HUES6 (cell line): ENCODE results near the gene NR5A2.
"Not testable (repeated sequence)": the region's sequence is repeated elsewhere in the genome, so short reads cannot be mapped to it uniquely, and the experiment has no call there.

Source experiments
- H3K27ac ChIP-seq: 2 replicates; pipeline ENCODE4 v1.7.0; 2013; ENCODE audit warnings: low read depth, mild to moderate bottlenecking, low read length, inconsistent platforms
- H3K27me3 ChIP-seq: 2 replicates; pipeline ENCODE4 v1.6.1; 2013; ENCODE audit warnings: low read length; ENCODE audit not compliant: control insufficient read depth, insufficient read depth
- H3K36me3 ChIP-seq: 2 replicates; pipeline ENCODE4 v1.6.1; 2013; ENCODE audit warnings: low read length; ENCODE audit not compliant: control insufficient read depth, insufficient read depth
- H3K4me1 ChIP-seq: 2 replicates; pipeline ENCODE4 v1.6.1; 2013; ENCODE audit warnings: low read length; ENCODE audit not compliant: control insufficient read depth, insufficient read depth
- H3K4me3 ChIP-seq: 2 replicates; pipeline ENCODE4 v1.5.1; 2013; ENCODE audit warnings: low read depth, low read length
- H3K9ac ChIP-seq: one replicate; pipeline ENCODE4 v1.6.1; 2013; ENCODE audit warnings: mild to moderate bottlenecking, low read length
- H3K9me3 ChIP-seq: 2 replicates; pipeline ENCODE4 v1.6.1; 2013; ENCODE audit warnings: low read depth, low read length; ENCODE audit not compliant: control insufficient read depth, insufficient read depth

The NR5A2 gene

DNA sequence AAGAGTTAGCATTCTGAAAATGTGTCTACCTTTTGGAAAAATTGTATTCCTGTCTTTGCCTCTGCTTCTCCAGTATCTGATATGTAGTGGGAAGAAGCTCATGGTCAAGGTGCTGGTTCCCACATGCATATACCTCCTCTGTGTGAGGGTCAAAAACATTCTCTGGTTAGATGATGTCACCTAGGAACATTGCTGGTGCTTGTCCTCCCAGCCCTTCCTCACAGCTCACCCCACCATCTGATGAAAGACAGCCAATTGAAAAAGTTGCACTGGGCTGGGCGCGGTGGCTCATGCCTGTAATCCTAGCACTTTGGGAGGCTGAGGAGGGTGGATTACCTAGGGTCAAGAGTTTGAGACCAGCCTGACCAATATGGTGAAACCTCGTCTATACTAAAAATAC, 154.4 kb downstream of the NR5A2 start:
- H3K9ac ChIP-seq, result no peak overlapping the region
- no peak overlapping the region for H3K27ac ChIP-seq
- H3K36me3 ChIP-seq, result no peaks in the 10 kb centered on the region
- H3K4me1 ChIP-seq, result no peaks in the 10 kb centered on the region
- peaks cover 6% of the 10 kb centered on the region; the same call in 1 of the 2 replicates for H3K9me3 ChIP-seq
- H3K4me3 ChIP-seq, result no peak overlapping the region
- no peaks in the 10 kb centered on the region for H3K27me3 ChIP-seq

DNA sequence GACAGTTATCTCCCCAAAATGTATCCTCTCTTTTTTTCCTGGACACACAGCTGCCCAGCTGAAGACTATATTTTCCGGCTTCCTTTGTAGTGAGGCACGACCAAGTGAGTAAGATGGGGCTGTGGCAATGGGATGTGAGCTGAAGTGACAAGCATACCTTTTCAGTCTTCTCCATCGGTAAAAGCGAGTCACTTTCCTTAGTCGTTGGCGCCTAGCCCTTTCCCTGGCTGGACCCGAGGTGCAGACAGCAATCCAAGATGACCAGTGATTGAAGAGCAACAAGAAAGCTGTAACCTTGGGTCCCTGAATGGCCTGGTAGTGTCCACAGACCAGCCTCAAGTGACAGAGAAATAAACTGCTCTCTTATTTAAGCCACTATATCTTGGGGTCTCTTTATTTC, 155.2 kb downstream of the NR5A2 start:
- H3K27me3 ChIP-seq, result no peaks in the 10 kb centered on the region
- H3K36me3 ChIP-seq, result no peaks in the 10 kb centered on the region
- no peak overlapping the region for H3K27ac ChIP-seq
- no peaks in the 10 kb centered on the region for H3K4me1 ChIP-seq
- H3K9ac ChIP-seq, result no peak overlapping the region
- H3K9me3 ChIP-seq, result peaks cover 6% of the 10 kb centered on the region; the same call in 1 of the 2 replicates
- no peak overlapping the region for H3K4me3 ChIP-seq

DNA sequence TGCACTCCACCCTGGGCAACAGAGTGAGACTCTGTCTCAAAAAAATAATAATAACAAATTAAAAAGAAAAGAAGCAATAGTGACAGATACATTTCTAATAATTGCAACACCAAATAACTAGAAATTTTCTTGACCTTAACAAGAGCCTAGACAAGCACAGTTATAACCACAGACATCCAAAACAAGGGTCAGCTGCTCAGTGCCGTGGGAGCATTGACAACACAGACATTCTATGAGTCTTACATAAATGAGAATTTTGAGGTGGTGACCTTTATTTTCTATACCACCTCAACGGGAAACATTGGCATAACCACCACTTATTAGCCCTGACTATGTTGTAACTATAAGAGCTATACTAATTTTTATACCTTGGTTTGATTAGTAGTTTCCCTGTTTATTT, 156.1 kb downstream of the NR5A2 start:
- Histone ChIP-seq H3K4me3 (no peak overlapping the region), H3K9me3 (peaks cover 6% of the 10 kb centered on the region; the same call in 1 of the 2 replicates), H3K27me3 (no peaks in the 10 kb centered on the region), H3K4me1 (no peaks in the 10 kb centered on the region), H3K27ac (no peak overlapping the region), H3K9ac (no peak overlapping the region), H3K36me3 (no peaks in the 10 kb centered on the region)

DNA sequence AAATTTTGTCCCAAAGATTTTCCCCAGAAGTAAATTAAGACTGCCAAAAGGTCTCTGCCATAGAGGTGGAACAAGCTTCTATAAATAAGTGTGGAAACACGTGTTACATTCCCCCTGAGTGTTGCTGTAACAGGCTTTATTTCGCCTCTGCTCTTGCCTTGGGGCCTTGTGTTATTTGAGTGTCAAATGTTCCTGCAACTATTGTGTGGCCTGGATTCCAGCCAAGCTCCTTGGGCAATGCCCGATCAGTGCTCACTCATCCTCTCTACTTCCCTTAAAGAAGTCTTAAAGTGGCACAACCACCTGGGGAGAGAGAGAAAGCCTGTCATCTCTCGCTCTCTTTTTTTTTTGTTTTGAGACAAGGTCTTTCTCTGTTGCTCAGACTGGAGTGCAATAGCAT, 156.7 kb downstream of the NR5A2 start:
- Histone ChIP-seq H3K27me3 (no peaks in the 10 kb centered on the region), H3K4me3 (no peak overlapping the region), H3K9me3 (peaks cover 6% of the 10 kb centered on the region; the same call in 1 of the 2 replicates), H3K9ac (no peak overlapping the region), H3K36me3 (no peaks in the 10 kb centered on the region), H3K4me1 (no peaks in the 10 kb centered on the region), H3K27ac (no peak overlapping the region)

DNA sequence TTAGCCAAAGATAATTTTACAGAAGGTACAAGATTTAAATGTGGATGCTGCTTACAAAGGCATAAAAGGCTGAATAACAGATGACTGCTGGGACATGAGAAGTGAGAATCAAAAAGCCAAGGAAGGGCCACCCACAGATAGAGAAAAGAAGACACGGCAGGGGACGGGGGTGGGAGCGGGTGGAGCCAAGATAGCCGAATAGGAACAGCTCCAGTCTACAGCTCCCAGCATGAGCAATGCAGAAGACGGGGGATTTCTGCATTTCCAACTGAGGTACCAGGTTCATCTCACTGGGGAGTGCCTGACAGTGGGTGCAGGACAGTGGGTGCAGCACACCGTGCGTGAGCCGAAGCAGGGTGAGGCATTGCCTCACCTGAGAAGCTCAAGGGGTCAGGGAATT, 157.7 kb downstream of the NR5A2 start:
- H3K27me3 ChIP-seq, H3K27ac ChIP-seq, H3K4me1 ChIP-seq, H3K9me3 ChIP-seq, H3K36me3 ChIP-seq, H3K4me3 ChIP-seq, H3K9ac ChIP-seq: not testable (repeated sequence)

DNA sequence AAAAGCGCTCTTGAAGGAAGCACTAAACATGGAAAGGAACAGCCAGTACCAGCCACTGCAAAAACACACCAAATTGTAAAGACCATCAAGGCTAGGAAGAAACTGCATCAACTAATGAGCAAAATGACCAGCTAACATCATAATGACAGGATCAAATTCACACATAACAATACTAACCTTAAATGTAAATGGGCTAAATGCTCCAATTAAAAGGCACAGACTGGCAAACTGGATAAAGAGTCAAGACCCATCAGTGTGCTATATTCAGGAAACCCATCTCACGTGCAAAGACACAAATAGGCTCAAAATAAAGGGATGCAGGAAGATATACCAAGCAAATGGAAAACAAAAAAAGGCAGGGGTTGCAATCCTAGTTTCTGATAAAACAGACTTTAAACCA, 159.8 kb downstream of the NR5A2 start:
- not testable (repeated sequence) for H3K27me3 ChIP-seq, H3K4me3 ChIP-seq, H3K27ac ChIP-seq, H3K9ac ChIP-seq, H3K9me3 ChIP-seq, H3K36me3 ChIP-seq, H3K4me1 ChIP-seq

DNA sequence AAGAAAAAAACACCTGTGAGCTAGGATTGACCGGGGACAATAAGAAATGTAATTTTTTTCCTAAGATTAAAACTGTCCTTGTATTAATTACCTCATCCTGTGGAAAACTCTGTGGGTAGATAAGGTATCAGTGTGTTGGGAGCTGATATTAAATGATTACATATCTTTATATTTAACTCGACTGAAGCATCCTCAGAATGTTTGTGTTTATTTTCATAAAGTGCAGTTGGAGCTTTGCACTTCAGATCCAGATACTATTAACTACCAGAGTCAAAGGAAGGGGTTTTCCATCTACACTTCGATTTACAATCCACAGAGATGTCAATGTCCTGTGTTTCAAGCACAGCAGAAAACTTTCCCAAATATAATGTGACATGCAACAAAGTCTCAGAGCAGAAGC, 164.5 kb downstream of the NR5A2 start:
- H3K4me1 ChIP-seq, result no peaks in the 10 kb centered on the region
- no peak overlapping the region for H3K27ac ChIP-seq
- H3K9me3 ChIP-seq, result no peaks in the 10 kb centered on the region
- H3K9ac ChIP-seq, result no peak overlapping the region
- H3K27me3 ChIP-seq, result no peaks in the 10 kb centered on the region
- H3K4me3 ChIP-seq, result no peak overlapping the region
- H3K36me3 ChIP-seq, result no peaks in the 10 kb centered on the region

DNA sequence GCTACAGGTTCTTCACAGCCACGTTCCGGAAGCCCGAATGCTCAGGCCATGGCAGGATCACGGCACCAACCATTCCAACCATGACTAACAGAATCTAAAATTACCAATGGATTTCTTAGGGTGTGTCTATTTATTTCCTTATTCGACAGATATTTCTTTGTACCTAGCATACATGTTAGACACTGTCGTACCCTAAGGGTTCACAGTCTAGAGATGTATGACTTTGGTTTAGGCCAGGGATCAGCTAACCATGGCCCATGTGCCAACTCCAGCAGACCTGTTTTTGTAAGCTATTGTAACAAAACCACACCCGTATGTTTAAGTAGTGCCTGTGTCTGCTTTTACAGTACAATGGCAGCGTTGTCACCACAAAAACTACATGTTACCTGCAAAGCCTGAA, 167.0 kb downstream of the NR5A2 start:
- no peak overlapping the region for H3K4me3 ChIP-seq
- H3K27ac ChIP-seq, result no peak overlapping the region
- H3K36me3 ChIP-seq, result no peaks in the 10 kb centered on the region

DNA sequence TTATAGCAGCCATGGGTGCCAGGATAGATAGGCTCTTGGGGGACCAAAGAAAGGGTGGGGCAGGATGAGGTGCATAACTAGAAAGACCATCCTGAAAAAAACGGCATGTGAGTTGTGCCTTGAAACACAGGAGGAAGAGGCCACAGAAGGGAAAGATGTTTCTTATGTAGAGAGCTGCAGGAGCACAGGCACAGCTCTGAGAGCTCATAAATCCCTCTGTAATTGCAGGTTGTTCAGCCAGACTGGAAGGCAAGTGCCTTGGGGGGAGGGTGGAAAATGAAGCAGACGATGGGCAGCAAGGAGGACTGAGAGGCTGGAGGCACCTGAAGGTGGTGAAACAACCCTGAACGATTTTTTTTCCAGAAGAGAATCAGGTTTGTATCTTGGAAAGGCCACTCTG, 170.7 kb downstream of the NR5A2 start:
- no peaks in the 10 kb centered on the region for H3K36me3 ChIP-seq
- no peak overlapping the region for H3K9ac ChIP-seq
- H3K27me3 ChIP-seq, result no peaks in the 10 kb centered on the region

More for the DNA sequence above, 167.0 kb downstream of the NR5A2 start:
- H3K9me3 ChIP-seq, result no peaks in the 10 kb centered on the region
- no peaks in the 10 kb centered on the region for H3K27me3 ChIP-seq
- peaks cover 5% of the 10 kb centered on the region; the same call in 1 of the 2 replicates for H3K4me1 ChIP-seq
- H3K9ac ChIP-seq, result no peak overlapping the region

DNA sequence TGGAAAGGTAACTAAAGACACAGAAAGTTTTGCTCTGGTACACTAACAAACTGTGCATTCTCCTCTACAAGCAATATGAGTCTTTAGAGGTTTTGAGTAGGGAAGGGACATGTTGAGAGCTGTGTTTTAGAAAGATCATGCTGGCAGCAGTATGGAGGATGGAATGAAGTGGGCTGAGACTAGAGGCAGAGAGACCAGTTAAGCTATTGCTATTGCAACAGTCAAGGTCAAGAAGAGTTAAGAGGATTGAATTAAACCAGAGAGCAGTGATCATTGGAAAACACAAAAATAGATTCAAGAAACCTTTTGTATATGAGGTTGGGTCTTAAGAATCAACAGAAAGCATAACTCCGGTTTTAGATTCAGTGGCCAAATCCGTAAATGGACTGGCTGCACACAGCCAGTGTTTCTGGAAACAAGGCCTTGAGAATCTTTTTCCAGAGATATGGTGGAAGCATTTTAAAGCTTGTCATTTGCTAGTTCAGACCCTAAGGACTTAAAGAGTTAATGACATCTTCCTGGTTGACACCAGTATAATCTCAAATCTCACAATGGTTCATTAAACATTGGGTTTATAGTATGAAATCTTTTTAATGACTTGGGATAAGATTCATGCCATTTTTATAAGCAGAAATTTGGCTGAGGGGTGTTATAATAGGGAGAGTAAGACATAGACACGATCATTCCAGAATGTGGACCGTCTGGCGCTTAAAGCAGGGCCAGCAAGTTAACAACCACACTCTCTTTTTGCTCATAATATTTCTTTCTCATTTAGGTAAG, 177.9 kb downstream of the NR5A2 start:
- H3K4me3 ChIP-seq, result no peak overlapping the region

More for the DNA sequence above, 170.7 kb downstream of the NR5A2 start:
- H3K4me1 ChIP-seq, result peaks cover 5% of the 10 kb centered on the region; the same call in 1 of the 2 replicates
- no peak overlapping the region for H3K27ac ChIP-seq
- no peak overlapping the region for H3K4me3 ChIP-seq
- peaks cover 9% of the 10 kb centered on the region; the same call in 1 of the 2 replicates for H3K9me3 ChIP-seq

DNA sequence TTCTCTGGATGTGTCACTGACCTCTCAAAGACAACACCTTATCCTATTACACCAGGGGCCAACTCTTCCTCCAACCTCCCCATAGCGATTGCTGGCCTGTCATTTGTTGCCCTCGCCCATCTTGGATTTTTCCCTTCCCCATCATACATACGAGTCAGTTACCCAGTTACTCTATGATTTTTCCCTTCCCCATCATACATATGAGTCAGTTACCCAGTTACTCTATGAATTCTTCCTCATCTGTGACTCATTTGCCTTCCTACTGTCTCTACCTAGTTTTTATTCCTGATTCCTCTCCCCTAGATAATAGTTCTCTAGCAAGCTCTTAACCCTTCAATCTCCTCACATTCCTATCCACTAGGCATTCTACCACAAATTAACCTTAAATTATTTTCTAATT, 178.8 kb downstream of the NR5A2 start:
- Histone ChIP-seq H3K4me1 (no peaks in the 10 kb centered on the region), H3K36me3 (no peaks in the 10 kb centered on the region), H3K4me3 (no peak overlapping the region), H3K9ac (no peak overlapping the region), H3K27ac (no peak overlapping the region), H3K27me3 (no peaks in the 10 kb centered on the region), H3K9me3 (no peaks in the 10 kb centered on the region)

More for the DNA sequence above, 177.9 kb downstream of the NR5A2 start:
- no peak overlapping the region for H3K9ac ChIP-seq
- H3K4me1 ChIP-seq, result no peaks in the 10 kb centered on the region
- H3K9me3 ChIP-seq, result peaks cover 7% of the 10 kb centered on the region; the same call in 1 of the 2 replicates
- no peaks in the 10 kb centered on the region for H3K27me3 ChIP-seq
- no peaks in the 10 kb centered on the region for H3K36me3 ChIP-seq
- H3K27ac ChIP-seq, result no peak overlapping the region
